UCSD-AML1 (cell line): ENCODE data around the gene NAPEPLD.
"Not testable (repeated sequence)": the region's sequence is repeated elsewhere in the genome, so short reads cannot be mapped to it uniquely, and the experiment has no call there.

Experiments
- DNase-seq: peaks from one replicate; lab custom pipeline; 2025; ENCODE audit not compliant: unreplicated experiment; lab: John Stamatoyannopoulos, UW

Gene NAPEPLD

DNA sequence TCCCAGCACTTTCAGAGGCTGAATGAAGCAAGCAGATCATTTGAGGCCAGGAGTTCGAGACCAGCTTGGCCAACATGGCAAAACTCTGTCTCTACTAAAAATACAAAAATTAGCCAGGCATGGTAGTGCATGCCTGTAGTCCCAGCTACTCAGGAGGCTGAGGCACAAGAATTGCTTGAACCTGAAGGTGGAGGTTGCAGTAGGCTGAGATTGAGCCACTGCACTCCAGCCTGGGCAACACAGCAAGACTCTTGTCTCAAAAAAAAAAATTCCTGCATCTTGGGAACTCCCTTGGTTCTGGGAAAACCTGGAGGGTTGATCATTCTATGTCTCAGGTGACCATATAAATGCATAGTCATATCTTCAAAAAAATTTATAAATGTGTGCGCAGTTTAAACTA lies 4.1 kb downstream of the NAPEPLD start:
- DNase-seq, result not testable (repeated sequence)

DNA sequence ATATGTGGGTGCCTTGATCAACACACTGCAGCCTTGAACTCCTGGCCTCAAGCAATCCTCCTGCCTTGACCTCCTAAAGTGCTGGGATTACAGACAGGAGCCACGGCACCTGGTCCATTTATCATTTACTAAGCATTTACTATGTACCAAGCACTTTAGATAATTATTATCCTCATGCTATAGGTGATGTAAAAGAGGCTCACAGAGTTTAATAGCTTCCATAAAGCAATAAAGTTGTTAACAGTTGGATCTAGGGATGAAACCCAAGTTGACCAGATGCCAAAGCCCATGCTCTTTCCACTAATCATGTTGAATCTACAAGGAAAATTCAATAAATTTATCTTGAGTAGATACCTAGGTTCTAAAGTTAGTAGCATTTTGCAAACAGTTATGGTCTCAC lies 5.0 kb downstream of the NAPEPLD start:
- DNase-seq, result no peak

DNA sequence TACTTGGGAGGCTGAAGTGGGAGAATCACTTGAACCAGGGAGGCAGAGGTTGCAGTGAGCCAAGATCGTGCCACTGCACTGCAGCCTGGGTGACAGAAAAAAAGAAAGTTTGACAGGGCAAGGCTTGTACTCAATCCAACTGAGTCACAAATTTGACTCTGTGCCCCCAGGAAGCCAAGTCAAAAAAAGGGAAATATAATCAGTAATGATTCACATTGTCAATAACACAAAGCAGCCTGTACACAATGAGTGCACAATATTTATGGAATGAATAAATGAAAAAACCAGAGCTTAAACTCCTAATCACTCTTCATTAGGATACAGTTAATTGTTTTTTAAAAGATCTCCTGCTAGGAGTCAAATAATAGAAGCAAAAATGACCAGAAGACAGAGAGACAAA lies 6.4 kb downstream of the NAPEPLD start:
- DNase-seq, result no peak

DNA sequence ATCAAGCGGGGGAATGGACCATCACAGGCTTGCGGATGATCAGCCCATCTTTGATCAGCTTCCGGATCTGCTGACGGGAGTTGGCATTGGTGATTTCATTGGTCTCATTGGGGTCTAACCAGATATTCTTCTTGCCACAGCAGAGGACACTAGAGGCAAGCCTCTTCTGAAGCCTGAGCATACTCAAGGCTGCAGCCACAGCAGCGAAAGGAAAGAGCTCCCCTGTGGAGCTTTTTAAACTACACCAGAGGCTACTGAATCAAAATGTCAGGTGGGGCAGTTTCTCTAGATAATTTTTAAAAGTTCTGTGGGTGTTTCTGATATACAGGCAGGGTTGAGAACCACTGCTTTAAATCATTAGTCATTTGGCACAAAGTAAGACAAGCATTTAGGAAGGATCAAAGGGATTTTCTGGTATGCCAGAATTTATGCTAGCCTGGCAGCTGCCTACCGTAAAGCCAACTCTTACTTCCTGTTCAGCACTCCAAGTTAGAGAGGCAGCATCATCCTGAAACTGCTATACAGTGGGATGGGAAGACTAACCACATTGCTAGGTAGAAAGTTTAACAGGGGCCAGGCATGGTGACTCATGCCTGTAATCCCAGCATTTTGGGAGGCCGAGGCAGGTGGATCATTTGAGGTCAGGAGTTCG lies 7.0 kb downstream of the NAPEPLD start:
- DNase-seq, result no peak

DNA sequence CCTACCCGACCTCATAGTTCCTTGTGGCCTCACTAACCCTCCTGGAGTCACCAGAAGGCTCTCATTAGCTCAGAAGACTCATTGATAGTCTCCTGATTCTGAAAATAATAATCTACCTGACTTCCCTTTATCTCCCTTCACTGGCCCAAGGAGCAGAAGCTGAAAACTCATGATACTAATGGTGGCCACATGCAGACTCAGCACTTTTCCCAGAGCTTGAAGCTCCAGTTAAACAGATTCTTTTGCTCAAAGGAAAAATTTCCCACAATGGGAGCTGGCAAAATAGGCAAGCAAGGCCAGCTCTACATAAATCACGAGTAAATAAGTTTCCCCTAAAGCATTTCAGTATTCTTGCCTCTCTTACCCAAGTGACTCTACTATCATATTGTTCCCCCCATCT lies 8.2 kb downstream of the NAPEPLD start:
- no peak for DNase-seq

DNA sequence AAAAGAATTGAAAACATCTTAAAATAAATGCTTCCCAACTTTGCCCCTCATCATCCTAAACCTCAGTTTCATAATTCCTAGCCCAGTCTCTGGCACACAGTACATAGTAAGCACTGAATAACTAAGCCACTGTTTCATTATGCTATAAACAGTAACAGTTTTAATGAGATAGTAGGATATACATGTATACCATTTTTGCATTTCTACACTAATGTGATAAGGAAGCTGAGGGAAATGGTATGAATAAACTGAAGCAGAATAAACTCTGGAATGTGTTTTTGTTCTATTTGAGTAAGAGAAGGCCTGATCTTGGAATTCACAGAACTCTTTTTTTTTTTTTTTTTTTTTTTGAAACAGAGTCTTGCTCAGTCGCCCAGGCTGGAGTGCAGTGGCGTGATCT lies 8.8 kb downstream of the NAPEPLD start:
- no peak for DNase-seq

DNA sequence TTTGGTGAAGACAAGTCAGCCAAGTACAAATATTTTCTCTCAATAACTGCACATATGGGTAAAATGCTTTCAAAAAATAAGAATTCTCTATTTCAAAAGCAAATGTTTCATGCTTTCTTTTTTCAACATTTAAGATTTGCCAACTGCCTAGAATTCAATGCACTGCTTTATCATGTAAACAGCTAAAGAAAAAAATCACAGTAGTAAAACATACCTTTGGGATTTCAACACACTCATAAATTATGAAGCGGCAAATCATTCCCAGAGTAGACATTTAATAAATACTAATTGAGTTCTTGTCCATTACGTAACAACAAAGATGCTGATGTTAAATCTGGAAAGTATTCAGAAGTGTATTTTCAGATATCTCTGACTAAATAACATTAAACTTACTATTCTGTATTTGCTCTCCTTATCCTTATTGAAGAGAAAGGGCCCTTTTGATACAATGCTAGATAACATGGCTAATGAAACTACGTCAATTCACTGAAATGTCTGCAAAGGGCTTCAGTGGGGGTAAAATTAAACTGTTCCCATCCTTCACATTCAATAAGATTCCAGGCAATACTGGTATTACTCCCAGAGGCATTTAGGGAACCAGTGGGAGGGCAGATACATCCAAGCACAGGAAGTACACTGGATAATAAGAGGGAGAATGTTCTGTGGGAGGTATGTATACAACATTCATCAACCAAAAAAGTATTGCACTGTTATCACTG lies 13.9 kb downstream of the NAPEPLD start:
- no peak for DNase-seq

DNA sequence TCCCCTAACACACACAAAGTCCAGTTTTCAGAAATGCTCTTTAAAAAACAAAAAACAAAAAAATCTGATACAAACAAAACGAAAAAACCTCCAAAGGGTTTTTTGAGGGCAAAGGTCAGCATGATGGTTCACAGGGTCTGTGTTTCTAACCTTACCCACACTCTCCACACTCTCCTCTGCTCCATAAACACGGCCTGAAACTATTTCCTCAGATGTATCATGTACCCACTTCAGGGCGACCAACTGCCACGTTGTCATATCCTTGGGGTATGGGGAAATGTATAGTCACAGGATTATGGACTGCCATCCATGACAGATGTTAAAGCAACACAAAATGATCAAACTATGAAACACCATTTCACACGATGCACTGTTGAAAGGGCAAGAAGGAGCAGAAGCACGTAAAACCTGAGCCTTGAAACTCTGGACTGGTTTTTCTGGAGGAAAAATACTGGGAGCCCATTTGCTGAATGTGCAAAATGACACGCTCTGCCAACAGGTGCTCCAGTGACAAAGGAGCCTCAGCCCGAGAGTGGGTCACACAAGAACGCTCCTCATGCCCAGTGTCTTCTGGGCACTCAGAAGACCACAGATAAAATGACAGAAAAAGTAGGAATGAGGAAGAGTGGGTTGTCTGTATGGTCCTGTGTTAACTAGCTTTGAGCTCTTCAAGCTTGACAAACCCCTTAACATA lies 15.8 kb downstream of the NAPEPLD start:
- DNase-seq, result no peak

DNA sequence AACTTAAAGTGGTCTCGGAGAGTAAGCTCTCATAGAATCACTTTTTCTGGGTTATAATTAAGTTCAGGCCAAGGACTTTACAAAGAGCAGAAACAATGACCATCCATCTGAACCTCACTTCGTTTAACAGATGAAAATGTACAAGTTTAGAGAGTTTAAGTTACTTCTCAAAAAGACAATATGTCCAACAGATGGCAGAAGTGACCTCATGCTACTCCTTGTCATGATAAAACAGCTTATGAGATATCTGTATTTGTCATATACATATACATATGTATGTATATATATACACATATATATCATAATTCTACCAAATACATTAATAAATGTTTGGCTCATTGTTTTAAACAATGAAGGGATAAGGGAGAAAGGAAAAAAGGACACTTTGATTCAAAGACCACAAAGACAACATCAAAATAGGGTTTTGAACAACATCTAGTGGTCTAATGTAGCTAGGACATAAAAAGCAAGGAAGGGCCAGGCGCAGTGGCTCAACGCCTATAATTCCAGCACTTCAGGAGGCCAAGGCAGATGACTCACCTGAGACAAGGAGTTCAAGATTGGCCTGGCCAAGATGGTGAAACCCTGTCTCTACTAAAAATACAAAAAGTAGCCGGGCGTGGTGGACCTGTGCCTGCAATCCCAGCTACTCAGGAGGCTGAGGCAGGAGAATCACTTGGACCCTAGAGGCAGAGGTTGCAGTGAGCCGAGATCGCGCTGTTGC lies 17.8 kb downstream of the NAPEPLD start:
- no peak for DNase-seq

DNA sequence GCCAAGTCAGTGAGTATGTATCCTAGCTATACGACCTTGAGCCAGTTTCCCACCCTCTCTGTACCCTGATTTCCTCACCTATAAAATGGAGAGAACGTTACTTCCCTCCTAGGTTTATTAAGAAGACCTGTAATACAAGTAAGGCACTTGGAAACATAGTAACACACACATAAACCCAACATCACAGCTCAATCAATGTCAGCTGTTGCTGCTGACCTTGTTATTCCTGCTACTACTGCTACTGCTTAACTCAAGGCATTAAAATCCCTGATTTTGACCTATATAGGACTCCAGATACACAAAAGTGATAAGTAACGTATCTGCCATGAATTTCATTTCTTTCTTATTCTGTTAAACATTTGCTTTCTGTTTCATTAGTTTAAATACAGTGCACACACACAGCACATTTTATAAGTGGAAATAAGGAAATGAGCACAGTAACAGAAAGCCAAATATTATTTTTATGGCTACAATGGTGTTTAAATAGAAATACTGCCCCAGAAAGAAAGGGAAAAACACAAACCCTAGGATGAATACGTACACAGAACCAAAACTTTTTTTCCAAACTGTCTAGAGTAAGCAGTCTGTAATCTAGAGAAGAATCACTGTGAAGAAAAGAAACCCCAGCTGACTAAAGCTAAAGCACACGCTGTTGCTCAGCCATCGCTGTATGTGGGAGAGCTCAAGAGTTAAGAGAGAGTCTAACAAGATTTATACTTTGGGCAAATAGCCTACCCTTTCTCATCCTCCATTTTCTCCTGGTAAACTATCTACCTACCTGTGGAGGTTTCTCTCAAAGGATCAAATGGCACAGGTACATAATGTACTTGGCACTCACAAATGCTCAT lies 19.0 kb downstream of the NAPEPLD start:
- no peak for DNase-seq

DNA sequence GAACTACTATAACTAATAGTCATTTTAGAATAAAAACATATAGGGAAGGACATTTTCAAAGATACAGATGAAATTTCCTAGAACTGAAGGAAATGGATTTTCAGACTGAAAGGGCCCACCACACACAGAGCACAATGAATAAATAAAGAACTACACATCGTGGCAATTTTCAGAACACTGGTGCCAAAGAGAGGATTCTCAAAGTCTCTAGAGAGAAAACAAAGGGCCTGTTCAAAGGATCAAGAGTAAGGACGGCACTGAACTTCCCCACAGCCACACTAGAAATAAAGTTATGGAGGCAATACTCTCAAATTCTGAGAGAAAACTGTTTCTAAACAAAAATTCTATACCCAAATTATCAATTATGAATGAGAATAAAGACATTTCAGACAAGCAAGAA lies 21.9 kb downstream of the NAPEPLD start:
- DNase-seq, result no peak

DNA sequence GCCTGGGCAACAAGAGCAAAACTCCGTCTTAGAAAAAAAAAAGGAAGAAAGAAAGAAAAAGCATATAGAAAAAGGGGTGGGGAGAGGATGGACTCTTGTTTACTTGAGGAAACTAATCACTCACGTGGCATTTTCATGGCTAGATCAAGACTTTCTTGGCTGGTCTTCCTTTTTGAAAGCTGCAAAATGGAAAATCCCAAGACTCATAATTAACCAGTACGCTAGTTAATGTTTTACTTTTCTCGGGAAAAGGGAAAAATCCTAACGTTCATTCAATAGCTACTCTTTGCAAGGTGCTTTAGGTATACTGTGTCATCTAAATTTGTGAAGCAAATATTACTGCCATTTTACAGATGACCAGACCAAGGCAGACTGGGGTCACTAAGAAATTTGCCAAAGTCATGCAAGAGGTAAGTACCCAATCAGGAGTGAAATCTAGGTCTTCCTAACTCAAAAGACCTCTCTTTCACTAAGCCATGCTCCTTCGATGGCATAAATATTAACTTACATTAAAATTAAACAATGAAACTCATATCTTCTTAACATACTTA lies 24.4 kb downstream of the NAPEPLD start:
- no peak for DNase-seq

DNA sequence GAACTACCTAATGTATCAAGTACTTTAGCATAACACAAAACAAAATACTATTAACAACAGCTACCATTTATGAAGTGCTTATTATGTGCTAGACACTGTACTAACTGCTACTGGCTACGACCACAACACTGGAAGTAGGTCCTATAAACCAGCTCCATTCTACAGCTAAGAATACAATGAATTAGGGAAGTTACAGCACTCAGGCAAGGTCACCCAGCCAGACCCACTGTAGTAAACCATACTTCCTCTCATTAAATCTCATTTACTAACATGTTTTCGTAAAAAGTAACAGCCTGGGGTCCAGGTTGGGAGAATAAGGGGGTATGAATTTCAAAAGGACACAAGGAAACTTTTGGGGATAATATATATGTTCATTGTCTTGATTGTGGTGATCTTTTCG lies 25.4 kb downstream of the NAPEPLD start:
- DNase-seq, result no peak

DNA sequence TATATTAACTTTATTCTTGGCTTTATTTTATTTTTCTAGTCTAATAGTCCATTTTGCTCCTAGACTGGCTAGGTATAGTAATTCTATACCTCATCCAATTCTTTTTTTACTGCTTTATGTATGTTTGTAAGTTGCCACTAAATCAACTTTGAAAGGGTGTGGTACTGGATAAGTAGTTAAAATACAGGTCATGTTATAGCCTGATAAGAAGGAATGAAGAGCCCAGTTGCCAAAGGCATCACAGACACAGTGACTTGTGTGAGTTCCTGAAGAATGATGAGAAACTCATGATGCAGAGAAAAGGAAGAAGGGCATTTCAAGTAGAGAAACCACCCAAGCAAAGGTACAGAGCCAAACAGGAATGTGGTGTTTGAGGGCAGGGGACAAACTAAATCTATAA lies 27.3 kb downstream of the NAPEPLD start:
- DNase-seq, result no peak

DNA sequence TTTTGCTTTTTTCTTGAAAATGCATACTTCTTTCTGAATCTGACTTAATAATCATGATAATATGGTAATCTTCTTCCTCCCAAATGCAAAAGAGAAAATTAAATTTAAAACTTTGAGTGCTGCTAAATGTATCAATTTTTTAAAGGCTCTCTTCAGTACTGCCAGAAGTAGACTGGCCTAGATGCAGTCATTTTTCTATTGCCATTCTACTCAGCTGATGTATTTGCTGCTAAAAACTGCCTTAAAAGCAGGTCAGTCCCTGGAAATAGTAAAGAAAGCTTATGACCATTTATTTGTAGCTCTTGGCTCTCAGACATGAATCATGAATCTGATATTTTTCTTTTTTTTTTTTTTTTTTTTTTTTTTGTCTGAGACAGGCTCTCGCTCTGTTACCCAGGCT lies 28.5 kb downstream of the NAPEPLD start:
- DNase-seq, result no peak

DNA sequence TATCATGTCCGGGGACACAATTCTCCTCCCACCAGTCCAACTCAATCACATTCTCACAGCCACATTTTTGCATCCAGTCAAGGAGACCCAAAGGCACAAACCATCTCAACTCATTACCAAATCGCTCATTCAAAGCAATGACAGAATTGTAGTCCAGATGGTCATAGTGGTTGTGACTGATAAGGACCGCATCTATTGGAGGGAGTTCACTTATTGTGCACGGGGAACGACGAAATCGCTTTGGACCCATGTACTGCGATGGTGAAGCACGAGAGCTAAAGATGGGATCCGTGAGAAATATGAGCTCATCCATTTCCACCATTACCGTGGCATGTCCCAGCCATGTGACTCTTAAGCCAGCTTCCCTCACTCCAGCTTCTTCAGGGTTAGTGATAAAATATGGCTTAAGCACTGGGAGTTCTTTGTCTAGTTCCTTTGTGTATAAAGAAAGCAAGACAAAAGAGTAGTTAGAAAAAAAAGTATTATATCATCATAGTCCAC lies 29.1 kb downstream of the NAPEPLD start:
- DNase-seq, result no peak

DNA sequence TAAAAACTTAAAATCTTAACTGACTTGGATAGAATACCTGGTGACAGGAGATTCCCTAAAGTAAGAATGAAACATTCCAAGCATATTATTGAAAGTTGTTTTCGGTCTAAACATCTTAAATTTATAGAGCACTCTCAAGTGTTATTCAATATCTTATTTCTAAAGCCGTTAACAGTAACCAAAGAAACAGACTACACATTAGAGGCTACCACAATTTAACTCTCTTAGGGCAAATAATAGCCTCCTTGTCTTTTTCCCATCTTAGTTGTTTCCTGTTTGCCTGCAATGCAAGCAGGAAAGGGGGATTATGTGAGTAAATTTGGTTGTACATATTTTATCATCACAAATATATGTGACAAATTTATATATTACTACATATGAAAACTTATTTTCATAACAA lies 31.4 kb downstream of the NAPEPLD start:
- no peak for DNase-seq

DNA sequence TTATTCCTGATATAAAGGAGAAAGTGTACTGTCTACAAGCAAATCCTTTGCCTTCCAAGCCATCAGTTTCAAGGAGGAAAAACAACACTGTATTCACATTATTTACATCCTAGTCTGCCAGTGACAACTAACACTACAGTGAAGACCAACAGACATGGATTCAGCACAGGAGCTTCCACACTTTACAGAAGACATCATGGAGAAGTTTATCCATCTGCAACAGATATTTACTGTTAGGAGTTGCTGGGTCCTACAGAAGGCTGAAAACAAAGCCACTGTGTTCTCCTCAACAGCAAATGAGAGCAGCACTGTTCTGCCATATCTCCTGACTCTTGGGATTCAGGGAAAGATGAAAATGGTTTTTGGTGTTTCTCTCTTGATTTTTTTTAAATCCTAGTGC lies 31.9 kb downstream of the NAPEPLD start:
- DNase-seq, result no peak

DNA sequence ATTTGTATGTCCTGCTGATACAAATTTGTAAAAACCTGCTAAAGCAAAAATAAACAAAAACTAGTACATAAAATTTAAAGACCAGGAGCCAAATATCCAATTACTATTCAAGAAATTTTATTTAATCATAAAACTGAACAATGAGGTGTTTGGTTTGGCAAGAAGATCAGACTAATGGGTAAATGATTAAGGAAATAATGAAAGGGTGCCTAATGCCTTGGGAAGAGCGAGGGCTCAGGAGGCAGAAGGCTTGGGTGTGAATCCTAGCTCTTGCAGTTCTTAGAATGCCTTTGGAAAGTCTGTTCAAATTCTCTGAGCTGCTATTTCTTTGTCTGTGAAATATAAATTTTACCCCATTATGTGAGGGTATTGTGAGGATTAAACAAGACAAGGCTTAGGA lies 32.4 kb downstream of the NAPEPLD start:
- no peak for DNase-seq

DNA sequence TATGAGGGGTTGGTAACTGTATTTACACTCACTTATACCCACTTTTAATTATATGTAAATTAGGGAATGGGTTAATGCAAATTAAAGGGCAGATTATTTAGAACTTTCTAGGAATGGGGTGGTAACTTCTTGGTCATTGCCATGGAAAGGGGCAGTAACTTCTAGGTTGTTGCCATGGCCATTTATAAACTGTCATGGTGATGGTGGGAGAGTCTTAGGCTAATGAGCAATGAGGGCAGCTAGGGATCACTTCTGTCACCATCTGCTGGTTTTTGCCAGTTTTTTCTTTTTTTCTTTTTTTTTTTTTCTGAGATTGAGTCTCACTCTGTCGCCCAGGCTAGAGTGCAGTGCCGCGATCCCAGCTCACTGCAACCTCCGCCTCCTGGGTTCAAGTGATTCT lies 33.1 kb downstream of the NAPEPLD start:
- no peak for DNase-seq
